Skin epidermis (tissue), 12 donors: ENCODE results near the gene MUC15.
A peak's percentile ranks its signal among the peaks of the same experiment; 100 is the strongest.

ENCODE experiments used
- H3K27ac ChIP-seq, 21 experiments: fragments of 200-600 bp; sonication (generic) in 11 of 21; one replicate each; pipeline ENCODE4 v1.5.0; 2020; ENCODE audit warnings: mild to moderate bottlenecking in 3 of 21, inconsistent platforms in 2 of 21, moderate library complexity in 2 of 21
- H3K4me3 ChIP-seq, 7 experiments: fragments of 200-600 bp; sonication (generic) in 2 of 7; one replicate each; pipeline ENCODE4 v1.5.0; 2020; ENCODE audit warnings: inconsistent platforms in 2 of 7, mild to moderate bottlenecking in 2 of 7, moderate library complexity in 1 of 7

Gene MUC15

DNA sequence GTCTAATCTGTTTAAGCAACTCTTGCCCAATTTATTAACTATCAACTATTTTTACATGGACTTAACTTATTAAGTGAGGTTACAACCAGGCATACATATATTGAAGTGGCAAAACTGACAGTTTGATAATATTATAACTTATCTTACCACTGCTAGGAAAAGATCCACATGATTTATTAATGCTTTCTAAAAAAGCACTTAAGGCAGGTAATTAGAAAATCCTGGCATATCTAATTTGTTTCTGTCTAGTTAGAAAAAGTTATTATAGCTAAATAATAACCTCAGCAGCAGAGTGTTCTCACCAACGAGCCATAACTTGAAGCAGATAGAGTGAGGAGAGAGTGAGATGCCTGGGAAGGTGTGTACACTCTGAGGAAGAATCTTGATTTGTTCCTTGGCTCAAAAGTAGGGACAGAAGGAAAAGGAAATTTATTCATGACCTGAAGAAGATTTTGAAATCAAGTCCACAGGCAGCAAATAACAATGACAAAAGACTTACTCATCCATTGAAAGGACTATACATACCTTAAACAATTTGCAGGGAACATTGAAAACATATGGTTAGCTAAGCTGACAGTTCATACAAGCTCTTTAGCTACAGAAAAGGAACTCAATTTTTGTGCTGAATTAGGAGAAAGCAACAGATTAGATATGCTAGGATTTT lies 7.1 kb upstream of the MUC15 start:
- Histone ChIP-seq H3K27ac (peak overlapping the region in 3 of 21 experiments; percentile 3 to 63 (median 26)), H3K4me3 (no peak overlapping the region)

DNA sequence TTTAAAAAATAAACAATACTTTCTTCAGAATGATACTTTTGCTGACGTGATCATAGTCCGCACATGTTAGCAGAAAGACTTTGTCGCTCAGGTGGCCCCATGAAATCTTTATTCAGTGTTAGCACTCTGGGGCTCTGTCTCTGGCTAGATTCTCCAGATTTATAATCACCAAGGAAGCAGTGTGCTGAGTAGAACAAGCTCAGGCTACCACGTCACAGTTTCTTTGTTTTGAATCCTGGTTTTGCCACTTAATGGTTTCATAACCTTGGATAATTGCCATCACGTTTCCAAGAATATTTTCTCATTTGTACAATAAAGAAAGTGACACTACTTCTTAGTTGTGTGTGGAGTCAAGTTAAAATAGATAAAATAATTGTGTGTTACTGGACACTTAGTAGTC lies 3.9 kb upstream of the MUC15 start:
- Histone ChIP-seq H3K4me3 (no peak overlapping the region), H3K27ac (no peak overlapping the region)

DNA sequence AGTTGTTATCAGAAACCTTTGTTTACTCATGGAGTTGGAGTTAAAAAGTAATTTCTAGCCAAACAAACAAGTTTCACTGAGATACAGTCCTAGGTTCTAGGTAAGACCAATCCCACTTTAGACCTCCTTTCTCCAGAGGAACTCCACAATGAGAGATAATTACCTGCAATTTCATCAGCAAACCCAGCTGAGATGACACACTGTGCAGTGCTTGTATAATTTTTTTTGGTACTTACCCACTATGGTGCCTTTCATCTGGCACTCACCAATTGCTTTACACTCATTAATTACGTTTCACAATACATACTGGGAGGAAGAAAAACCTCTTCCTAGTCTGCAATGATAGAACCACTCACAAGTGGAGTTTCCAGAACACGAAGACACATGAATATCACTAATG lies 1.8 kb upstream of the MUC15 start:
- no peak overlapping the region for H3K4me3 ChIP-seq
- H3K27ac ChIP-seq, result peak overlapping the region in 5 of 21 experiments; percentile 23 to 77 (median 66)

DNA sequence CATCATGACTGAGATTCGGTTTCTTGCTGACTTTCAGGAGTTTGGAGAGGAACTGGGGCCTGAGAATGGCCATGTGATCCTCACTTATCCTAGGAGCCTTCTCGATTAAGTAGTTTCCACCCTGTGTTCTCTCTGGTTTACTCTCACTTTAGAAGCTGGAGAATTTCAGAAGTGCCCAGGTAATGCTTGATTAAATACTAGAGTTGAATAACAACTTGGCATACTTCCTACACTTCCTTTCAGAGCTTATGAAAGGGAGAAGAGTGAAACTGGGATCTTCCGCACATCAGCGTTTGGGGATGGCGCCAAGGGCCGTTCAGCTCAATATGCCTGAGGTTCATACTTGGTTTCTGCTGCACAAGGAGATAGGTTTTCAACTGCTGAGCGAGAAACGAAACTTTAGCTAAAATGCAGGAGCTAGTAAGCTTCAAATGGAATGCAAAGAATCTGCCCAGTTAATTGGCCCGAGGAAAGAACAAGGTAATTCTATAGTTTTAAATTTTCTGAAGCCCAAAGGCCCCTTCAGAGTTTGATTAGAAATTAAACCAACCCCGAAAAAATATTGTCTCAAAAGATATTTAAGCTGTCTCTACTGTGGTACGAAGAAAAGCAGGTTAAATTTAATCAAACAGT lies 823 bp upstream of the MUC15 start:
- H3K4me3 ChIP-seq, result no peak overlapping the region
- H3K27ac ChIP-seq, result peak overlapping the region in 17 of 21 experiments; percentile 13 to 84 (median 50)

DNA sequence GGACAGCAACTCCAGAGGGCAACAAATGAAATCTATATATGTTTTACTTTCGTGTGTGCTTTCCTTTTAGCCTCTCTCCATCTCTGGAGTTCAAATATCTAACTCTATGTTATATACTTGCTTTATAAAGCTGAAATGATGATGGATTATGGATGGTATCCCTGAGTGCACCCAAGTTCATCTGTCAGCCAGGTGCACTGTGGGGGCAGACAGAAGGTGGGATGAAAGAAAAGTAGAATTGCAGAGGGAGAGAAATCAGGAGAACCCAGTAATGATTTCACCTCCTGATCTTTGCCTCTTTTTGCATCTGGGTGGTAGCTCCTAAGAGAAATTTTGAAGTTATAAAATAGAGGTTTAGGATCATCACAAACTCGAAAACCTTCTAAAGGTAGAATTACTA lies 2.4 kb downstream of the MUC15 start:
- no peak overlapping the region for H3K27ac ChIP-seq
- no peak overlapping the region for H3K4me3 ChIP-seq

DNA sequence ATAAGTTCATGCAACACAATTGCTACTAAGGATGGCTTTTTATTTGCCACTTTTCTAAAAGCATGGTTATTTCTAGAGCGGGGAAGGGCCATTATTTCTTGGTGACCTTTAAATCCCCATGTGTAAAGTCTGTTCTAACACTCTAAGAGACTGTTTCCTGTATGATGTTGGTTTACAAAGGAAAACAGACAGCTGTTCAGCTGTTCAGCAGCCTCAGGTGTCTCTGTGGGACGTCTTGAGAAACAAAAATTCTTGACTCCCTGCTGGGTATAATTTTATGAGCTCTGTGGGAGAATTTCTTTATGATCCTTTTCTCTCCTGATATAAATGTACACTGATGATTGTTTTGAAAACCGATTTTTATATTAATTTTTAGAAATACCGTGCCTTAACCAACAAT lies 13.9 kb downstream of the MUC15 start:
- Histone ChIP-seq H3K27ac (no peak overlapping the region), H3K4me3 (no peak overlapping the region)

DNA sequence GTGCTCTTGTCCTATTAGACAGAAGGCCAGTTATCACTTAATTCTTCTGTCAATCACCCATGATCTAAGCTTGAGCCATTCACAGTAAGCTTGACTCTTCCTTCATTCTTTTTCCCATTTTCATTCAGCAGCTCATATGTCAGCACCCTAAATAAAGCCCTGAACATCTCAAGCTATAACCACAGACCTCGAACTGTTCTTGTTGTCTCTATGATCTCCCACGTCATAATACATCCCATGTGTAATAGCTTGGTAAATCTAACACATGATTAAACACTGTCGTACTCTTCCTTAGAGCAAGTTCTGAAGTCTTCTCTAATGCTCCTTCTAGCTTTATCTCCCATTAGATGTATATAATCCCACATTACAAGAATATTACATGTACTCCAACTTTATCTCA lies 14.4 kb downstream of the MUC15 start:
- H3K27ac ChIP-seq, result no peak overlapping the region
- H3K4me3 ChIP-seq, result no peak overlapping the region

DNA sequence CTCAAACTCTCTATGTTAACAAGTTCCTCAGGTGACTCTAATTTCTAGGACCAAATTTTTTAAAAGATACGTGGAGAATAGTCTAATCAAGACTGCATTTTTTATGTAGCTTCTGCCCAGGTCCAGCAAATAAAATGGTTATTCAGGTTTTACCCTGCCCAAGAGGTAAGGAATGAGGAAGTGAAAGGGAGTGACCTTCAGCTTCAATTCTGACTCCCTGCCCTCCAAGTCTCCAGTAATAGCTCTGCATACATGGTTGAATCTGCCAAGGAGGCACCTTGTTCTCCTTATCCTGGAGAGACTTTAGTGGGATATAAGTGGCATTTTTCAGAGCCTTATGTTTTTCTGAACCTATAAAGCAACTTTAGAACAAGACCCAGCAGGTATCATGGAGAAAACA lies 15.5 kb downstream of the MUC15 start:
- H3K4me3 ChIP-seq, result no peak overlapping the region
- H3K27ac ChIP-seq, result no peak overlapping the region

DNA sequence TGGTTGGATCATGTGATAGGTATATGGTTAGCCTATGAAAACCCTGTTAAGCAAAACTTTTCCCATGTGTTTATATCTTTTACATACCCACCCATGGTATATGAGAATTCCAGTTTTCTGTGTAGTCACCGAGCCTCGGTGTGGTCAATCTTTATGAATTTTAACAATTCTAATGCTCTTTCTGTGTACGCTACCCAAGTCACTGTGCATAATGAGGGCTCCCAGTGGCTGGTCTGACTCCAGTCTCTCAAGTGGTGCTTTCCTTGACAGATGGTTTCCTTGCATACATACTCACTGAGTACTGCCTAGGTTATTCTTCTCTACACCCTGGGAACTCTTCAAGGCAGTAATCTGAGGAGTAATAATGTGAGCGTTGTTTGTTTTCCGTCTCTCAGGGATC lies 17.6 kb downstream of the MUC15 start:
- Histone ChIP-seq H3K27ac (no peak overlapping the region), H3K4me3 (no peak overlapping the region)

DNA sequence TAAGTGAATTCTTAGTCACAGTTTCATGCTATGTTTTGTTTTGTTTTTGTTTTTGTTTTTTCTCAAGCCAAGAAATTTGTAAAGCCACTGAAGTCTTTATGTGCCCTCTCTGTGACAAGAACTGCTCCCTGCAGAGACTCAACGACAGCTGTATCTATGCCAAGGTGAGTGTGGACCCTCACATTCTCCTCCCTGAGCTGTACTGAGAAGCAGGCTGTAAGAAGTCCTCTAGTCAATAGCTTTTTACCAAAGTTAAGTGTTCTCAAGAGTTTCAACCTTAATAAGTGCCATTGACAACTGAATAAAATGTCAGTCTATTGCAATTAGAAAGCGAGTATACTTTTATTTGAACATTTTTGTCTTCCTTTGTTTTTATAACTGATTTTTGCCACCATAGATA lies 18.9 kb downstream of the MUC15 start:
- Histone ChIP-seq H3K27ac (no peak overlapping the region), H3K4me3 (no peak overlapping the region)

DNA sequence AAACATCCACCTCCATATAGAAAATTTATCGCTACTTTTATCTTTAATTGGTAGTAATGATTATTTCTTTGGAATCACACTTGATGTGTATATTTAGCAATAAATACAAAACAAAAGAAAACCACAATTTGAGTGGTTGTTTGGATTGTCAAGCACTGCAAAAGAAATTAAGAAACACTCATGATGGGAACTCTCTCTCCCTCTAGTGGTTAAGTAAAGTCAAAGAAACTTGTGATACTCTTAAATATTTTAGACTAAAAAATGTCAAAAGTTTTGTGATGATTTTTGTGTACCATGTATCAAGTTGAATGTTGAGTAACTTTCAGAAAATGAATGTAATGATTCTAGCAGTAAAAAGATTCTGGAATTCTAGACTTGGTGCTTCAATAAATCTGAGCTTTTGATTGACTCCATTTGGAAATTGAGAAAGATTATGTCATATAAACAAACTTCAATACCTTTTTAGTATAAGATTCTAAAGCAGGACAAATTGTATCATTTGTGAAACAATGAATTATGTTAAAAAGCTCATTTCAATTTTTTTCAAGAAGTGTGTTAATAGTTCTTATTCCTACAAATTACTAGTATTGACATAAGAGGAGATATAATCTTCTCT lies 20.8 kb downstream of the MUC15 start:
- Histone ChIP-seq H3K4me3 (no peak overlapping the region), H3K27ac (no peak overlapping the region)

DNA sequence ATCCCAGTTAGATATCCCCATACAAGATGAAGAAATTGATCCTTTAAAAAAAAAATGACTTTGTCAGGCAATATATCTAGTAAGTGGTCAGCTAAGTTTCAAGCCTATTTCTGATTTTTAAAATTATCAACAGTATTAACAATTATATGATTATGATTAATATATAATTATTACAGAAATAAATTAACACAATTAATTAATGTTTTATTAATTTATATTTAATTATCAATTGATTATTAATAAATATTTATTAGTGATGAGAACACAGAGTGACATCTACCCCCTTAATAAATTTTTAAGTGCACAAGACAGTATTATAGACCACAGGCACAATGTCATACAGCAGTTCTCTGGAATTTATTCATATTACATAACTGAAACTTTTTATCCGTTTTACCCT lies 22.0 kb downstream of the MUC15 start:
- Histone ChIP-seq H3K4me3 (no peak overlapping the region), H3K27ac (no peak overlapping the region)

DNA sequence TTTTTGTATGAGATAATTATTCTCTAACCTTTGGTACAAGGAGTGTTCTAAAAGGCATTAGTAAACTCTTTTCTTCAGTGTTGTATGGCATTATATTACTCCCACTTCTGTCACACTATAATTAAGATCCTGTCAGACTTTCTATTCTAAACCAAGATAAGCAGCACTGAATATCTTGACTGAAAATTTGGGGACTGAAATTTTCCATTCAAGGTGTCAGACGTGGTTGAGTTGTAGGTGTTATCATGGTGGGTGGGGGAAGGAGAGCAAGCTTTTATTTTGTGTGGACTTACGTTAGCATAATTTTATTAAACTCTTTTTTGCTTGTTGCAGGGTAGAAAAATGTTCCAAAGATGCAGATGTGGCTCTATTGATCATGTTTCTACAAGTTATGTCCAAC lies 22.9 kb downstream of the MUC15 start:
- no peak overlapping the region for H3K4me3 ChIP-seq
- H3K27ac ChIP-seq, result no peak overlapping the region

DNA sequence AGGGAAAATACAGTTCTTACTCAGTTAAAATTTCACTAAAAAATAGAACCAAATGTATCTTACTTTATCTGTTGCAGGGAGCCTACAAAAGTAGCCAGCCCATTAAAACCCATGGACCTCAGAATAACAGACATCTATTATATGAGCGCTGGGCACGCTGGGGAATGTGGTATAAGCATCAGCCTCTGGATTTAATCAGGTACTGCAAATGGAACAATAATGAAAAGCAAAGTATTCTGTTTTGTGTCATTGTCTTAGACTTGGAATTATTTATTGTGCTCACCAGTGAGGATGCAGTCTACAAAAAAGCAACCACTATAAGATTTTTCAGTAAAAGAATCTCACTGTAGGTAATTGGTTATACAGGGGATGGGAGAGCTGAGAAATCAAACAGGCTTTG lies 30.2 kb downstream of the MUC15 start:
- Histone ChIP-seq H3K27ac (no peak overlapping the region), H3K4me3 (no peak overlapping the region)

DNA sequence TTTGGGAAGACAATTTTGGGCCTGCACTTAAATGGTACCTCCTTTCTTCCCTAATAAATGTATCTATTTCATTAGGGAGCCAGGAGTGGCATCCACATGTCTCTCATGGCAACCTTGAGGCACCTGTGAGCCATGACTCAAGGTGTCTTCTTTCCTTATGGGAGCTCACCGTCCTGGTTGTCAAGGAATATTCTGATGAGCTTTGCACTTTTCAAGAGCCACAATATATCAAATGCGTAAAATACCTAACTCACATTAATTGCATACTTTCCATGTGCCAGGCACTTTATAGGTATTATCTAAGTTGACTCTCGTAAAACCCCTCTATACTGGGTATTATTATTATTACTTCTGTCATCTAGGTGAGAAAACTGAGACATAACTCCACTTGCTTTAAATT lies 32.5 kb downstream of the MUC15 start:
- Histone ChIP-seq H3K4me3 (no peak overlapping the region), H3K27ac (no peak overlapping the region)

DNA sequence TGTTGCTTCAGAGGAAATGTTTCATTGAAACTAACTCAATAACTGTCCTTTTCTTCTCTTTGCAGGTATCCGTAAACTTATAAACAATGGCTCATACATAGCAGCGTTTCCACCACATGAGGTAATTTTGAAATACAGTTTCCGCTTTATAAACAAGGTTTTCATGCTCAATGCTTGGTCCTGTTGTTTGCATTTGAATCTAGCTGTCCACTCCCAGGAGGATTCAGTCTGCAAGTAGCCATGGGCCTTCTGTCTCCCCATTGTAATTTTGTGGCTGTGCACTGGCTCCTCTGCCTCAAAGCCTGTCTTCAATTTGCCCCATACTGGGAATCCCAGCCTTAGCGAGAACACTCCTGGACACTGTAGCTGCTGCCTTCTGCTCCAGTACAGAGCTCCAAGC lies 34.7 kb downstream of the MUC15 start:
- Histone ChIP-seq H3K4me3 (no peak overlapping the region), H3K27ac (no peak overlapping the region)

DNA sequence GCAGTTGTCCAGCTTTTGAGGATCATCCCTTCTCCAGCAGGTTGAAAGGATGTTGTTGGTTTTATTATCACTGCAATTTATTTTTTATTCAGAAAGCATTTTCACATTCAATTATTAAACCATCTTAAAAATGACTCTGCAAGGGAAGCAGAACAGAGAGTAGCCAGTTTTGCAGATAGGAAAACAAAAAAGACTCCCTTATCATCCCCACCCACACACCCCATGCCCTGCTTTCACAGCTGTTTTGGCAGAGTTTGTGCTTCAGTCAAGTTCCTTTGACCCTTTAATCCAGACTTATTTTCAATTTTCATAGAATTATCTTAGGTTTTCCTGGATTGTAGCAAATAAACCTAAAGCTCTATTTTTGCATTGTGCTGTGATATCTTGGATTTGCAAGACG lies 44.4 kb downstream of the MUC15 start:
- Histone ChIP-seq H3K27ac (no peak overlapping the region), H3K4me3 (no peak overlapping the region)

DNA sequence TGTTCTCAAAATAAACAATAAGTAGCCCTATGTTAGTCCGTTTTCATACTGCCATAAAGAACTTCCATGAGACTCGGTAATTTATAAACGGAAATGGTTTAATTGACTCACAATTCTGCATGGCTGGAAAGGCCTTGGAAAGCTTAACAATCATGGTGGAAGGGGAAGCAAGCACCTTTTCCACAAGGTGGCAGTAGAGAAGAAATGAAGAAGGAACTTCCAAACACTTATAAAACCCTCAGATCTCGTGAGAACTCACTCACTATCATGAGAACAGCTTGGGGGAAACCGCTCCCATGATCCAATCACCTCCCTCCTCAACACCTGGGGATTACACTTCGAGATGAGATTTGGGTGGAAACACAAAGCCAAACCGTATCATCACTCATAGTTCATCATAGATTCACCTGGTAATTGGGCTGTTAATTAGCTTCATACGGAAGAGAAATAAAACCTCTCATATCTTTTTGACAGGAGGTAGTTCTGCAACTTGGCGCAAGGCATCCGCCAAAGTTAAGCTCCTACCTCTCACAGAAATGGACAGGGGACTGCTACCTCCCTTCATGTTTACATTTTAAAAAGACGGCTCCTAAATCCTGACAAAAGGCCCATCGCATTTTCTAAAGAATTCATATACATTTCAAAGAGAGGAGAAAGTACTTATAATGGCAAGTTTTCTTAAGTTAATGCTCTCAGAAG lies 49.0 kb downstream of the MUC15 start:
- no peak overlapping the region for H3K4me3 ChIP-seq
- no peak overlapping the region for H3K27ac ChIP-seq

DNA sequence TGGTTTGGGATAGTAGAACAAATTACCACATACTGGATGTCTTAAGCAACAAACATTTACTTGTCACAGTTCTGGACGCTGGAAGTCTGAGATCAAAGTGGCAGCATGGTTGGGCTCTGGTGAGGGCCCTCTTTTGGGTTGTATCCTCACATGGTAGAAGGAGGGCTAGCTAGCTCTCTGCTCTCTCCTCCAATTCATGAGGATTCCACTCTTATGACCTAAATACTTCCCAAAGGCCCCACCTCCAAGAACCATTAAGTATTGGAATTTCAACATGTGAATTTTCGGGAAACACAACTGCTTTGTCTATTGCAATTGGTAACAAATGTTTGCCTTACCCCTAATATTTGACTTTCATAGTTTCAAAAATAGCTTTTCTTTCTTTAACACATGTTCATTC lies 52.6 kb downstream of the MUC15 start:
- Histone ChIP-seq H3K4me3 (no peak overlapping the region), H3K27ac (no peak overlapping the region)

DNA sequence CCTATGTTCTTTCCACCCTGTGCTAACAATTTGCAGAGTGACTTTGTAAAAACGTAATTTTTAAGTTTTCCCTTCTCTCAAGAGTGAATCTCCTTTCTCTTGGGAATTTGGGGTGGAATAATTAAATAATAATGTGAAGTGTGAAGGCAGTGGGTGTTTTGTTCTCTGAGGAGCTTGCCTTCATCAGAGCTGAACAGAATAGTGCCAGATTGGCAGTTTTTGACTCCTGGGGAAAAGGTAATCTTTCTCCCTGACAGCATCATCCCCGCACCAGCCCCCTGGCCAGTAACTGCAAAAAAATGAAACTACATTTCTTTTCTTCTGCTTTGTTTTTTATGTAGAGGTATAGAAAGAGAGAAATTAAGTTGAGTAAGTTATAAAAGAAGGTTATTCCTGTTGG lies 59.9 kb downstream of the MUC15 start:
- H3K27ac ChIP-seq, result no peak overlapping the region

DNA sequence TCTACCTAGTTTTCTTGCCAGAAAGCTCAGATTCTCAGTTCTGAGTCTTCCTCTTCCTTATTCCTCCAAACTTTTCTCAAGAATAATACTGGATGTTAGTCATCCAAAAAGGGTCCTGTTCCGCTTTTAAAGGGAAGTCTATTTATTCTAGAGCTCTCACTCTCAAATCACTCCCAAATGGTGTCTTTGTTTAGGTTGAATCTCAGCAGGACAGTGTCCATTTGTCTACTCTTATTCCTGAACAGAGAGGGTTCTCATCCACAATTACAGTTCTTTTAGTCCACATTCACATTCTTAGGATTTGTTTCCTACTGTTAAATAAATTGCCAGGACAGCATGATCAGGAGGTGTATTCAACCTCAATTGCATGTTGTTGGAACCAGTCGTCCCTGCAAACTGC lies 61.3 kb downstream of the MUC15 start:
- no peak overlapping the region for H3K27ac ChIP-seq
- no peak overlapping the region for H3K4me3 ChIP-seq

More for the DNA sequence above, 59.9 kb downstream of the MUC15 start:
- no peak overlapping the region for H3K4me3 ChIP-seq
